Measurements from ENCODE around the gene HLA-G.

Gene HLA-G

DNA sequence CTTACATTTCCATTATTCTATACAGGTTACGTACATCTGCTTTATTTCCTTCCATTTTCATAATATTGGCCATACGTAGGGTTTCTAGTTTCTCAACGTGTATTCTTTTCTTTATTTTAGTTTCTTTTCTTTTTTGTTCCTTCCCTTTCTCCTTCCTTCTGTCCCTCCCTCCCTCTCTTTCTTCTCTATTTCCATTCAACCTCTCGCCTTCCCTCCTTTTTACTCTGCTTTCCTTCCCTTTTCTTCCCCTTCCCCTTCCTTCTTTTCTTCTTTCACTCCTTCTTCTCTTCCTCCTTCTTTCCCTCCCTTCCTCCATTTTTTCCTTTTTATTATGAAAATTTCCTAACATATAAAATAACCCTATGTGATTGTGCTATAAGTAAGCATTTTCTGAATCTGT lies 8.7 kb upstream of the HLA-G start:
- no peak for DNase-seq

DNA sequence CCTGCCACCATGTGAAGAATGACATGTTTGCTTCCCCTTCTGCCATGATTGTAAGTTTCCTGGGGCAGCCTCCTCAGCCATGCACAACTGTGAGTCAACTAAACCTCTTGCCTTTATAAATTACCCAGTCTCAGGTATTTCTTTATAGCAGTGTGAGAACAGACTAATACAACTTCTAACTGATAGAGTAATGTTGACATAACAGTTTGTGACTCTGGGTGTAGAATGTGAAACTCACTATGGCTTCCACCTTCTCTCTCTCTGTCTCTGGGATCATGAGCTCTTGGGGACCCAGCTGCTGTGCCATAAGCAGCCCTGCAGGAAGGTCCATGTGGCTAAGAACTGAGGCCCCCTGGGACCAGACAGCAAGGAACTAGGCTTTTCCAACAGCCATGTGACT lies 3.5 kb upstream of the HLA-G start:
- DNase-seq: no peak

DNA sequence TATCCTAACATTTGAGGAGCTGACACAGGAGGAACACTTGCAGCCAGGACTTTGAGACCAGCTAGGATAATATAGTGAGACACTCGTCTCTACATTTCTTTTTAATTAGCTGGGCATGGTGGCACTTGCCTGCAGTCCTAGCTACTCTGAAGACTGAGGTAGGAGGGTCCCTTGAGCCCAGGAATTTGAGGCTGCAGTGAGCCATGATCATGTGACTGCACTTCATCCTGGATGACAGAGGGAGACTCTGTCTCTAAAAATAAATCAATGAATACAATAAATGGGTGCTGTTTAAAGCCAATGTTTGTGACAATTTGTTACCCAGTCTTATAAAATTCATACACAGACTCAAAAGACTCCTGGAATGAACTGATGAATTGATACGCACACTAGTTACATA lies 1.8 kb upstream of the HLA-G start:
- no peak for DNase-seq

DNA sequence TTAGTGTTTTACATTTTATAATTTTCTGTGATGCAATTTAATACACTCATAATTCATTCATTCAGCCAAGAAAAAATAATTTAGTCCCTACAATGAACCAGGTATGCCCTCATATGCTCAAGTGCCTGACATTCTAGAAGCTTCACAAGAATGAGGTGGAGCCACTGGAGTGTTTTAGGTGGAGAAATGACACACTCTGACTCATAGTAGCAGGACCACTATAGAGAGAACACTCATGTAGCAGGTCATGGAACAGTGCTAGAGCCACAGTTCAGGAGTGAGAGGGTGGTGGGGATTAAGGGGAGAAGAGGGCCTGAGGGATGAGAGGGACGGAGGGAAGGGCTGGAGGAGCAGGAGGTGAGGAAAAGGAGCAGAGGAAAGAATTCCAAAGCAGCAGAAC lies 1.4 kb upstream of the HLA-G start:
- no peak for DNase-seq

DNA sequence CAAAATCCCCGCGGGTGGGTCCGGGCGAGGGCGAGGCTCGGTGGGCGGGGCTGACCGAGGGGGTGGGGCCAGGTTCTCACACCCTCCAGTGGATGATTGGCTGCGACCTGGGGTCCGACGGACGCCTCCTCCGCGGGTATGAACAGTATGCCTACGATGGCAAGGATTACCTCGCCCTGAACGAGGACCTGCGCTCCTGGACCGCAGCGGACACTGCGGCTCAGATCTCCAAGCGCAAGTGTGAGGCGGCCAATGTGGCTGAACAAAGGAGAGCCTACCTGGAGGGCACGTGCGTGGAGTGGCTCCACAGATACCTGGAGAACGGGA lies 809 bp downstream of the HLA-G start:
- DNase-seq: peak; percentile 43 to 47

DNA sequence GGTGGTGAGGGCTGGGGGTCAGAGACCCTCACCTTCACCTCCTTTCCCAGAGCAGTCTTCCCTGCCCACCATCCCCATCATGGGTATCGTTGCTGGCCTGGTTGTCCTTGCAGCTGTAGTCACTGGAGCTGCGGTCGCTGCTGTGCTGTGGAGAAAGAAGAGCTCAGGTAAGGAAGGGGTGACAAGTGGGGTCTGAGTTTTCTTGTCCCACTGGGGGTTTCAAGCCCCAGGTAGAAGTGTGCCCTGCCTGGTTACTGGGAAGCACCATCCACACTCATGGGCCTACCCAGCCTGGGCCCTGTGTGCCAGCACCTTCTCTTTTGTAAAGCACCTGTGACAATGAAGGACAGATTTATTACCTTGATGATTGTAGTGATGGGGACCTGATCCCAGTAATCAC lies 2.1 kb downstream of the HLA-G start:
- no peak for DNase-seq

DNA sequence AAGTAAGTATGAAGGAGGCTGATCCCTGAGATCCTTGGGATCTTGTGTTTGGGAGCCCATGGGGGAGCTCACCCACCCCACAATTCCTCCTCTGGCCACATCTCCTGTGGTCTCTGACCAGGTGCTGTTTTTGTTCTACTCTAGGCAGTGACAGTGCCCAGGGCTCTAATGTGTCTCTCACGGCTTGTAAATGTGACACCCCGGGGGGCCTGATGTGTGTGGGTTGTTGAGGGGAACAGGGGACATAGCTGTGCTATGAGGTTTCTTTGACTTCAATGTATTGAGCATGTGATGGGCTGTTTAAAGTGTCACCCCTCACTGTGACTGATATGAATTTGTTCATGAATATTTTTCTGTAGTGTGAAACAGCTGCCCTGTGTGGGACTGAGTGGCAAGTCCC lies 2.8 kb downstream of the HLA-G start:
- no peak for DNase-seq

DNA sequence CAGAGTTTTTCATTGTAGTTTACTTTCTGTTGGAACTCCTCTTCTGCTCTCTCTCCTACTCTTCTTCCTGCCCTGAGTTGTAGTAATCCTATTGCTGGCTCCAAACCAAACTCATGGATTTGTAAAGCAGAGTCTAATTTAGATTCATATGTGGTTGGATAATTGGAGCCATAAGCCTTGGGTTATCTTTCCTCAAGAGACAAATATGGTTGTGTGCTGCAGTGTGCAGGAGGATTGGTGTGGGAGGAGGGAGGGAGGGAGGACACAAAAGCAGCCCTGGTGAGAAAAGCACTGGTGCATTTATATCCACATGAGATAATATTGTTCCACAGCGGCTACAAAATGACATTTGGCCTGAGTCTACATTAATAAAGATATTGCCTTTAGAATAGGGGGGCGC lies 4.2 kb downstream of the HLA-G start:
- DNase-seq: no peak

DNA sequence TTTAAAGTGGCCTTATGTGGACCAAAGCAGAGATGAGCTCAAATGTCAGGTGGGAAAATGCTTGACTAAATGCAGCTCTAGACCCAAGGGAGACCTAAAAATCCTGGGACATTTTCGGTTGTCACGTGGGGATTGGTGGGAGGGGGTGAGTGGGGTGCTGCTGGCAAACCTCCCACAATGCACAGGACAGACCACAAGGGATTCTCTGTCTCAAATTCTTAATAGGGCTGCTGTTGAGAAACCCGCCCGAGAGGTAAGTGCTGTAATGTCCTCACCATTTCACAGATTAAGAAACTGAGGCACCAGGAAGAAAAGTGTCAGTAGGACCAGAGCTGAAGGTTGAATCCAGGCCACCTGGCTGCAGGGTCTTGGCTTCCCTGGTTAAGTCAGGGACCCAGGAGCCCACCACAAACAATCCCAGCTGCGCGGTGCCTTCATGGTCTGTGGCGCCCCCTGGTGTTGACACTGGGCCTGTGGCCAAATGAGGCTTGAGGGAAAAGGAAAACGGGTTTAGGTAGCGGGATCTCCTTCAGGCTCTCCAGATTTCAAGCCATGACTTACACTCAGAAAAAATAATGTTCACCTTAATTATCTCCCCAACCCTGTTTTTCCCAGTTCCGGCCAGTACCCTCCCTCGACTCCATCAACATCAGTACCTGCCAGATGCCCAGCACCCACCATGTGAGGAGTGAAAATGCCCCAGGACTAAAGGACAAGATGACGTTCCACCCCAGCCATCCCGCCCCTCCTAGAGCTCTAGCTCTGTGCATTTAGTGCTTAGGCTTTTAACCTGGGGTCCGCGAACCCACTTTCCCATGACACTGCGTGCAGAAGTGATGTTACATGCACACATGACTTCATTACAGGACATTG lies 7.2 kb downstream of the HLA-G start:
- peak; percentile 33 to 58 for DNase-seq

DNA sequence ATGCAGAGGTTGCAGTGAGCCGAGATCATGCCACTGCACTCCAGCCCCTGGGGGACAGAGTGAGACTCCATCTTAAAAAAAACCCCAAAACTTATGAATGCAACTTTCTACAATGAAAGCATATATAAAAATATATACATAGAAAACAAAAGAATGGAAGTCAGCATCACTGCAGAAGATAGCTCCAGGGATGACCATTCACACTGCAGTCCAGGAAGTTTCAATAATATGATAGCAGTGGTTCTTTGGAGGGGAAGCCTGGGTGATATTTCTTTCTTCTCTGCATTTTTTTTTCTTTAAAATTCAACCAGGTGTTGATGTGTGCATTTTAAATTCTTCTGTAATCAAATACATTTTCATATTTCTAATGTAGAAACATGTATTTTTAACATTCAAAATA lies 12.3 kb downstream of the HLA-G start:
- DNase-seq: no peak

DNA sequence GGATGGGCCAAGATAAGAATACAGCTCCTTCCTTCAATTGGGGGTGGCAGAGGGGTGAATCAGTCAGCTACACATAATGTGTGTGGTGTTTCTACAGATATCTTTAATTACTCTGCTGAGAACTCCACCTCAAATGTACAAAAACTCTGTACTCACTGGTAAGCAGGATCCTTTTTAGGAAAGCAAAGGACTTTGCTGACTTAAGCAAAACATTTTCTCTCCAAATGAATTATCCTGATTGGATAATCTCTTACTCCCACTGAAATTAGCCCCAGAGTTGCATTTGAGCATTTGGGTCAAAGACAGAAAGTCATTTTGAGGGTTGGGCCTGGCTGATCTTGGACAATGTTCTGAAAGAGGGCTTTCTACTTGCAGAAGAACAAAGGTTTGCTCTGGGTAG lies 13.4 kb downstream of the HLA-G start:
- no peak for DNase-seq

DNA sequence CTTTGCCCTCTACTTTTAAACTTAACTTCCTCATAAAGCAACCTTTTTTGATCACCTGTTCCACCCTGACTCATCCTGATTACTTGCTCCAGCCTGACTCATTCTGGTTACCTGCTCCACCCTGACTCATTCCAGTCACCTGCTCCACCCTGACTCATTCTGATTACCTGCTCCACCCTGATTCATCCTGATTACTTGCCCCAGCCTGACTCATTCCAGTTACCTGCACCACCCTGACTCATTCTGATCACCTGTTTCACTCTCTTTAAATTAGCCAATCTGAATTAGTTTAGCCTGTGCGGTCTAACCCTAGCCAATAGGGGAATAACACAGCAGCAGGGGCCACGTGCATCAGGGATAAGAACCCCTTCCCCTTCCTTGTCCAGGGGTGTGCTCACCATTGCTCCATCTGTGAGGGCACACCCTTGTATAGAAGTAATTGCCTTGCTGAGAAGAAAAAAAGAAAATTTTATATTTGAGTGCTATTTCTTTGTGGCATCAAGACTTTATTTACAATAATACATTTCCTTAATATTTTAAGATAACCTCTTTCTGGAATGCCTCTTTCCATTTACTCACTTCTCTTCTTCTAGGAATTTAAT lies 17.9 kb downstream of the HLA-G start:
- DNase-seq: no peak

DNA sequence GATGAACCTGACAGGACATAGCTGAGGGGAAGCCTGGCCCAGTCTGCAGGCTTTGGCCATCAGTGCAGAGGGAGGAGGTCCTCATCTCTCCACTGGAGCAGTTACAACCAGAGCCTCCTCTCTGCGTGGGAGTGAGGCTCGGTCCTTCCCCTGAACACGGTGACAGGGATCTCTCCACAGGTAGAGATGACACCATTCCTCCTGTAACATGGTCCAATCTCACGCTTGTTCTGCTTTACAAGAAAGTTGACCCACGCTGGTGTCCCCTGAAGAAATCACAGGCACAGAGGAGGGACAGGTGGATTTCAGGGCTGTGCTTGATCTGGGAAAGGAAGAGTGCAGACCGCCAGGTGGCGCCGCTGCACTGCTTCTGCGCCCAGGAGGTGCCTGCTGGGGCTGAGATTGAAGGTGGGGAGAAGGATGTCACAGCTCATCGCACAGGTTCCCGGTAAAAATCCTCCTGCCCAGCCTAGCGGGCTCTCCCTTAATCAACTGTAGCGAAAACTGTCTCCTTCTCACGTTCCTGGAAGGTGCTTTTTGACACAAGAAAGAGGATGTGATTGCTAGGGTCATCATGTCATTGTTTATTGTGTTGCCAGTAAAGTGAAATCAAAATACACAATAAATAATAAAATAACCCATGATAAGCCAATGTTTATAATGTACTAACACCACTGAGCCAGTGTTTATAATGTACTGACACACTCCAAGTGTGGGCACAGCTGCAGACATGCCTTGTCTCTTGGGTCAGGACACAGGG lies 20.4 kb downstream of the HLA-G start:
- DNase-seq: peak; percentile 83 to 86

DNA sequence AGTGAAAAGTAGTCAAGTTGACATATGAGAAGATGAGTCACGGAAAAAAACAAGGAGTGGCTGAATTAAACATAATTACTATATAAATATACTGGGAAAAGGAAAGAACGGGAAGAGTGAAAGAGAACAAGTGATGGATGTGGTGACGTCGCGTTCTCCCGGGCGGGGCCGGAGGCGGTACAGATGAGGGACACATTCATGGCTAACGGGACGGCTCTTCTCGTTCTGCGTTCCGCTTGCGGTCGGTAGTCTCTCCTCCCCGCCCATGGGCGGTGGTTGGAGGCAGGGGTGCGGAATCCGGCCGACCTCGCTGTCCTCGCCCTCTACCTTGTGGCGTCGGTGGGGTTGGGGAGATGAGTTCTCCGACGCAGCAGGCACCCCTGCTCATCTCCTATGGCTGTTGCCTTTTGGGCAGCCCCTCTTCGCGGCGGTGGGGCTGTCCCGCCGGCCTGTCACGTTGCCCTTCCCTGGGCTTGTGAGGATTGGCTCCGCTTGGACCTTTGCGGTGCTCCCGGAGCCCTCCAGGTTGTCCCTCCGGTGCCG lies 22.5 kb downstream of the HLA-G start:
- DNase-seq: peak in 1 of 2 donors; percentile 17

DNA sequence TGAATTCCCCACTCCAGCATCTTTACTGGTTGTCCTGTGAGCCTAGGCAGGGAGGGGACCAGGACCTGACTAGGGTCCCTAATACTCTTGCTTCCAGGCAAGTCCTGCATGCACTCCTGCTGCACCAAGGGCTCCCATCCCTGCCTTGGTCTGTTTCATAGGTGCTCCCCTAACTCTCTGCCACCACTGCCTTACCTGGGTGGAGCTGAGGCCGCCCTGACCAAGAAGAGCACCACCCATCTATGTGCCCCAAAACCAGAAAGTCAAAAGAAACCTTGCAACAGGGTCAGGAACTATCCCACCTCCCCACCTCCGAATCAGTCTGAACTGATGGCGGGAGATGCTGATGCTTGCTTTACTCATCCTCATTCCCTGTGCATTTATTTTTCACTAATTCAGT lies 23.6 kb downstream of the HLA-G start:
- no peak for DNase-seq

DNA sequence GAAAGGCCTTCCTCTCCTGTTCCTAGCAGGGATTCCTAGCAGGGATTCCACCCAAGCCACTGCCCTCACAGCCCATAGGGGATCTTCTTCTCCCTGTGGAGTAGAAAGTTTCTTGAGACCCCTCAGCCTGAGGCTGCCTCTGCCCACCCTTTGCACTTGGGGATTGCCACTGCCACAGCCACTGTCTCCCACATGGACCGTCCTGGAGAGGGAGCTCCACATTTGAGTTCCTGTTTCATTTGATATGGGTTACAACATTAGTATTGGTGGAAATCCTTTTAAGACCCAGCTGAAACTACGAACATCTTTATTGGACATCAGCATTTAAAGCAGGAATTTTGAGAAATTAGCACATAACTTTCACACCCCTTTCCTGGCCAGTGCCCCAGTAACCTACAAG lies 25.6 kb downstream of the HLA-G start:
- DNase-seq: no peak

DNA sequence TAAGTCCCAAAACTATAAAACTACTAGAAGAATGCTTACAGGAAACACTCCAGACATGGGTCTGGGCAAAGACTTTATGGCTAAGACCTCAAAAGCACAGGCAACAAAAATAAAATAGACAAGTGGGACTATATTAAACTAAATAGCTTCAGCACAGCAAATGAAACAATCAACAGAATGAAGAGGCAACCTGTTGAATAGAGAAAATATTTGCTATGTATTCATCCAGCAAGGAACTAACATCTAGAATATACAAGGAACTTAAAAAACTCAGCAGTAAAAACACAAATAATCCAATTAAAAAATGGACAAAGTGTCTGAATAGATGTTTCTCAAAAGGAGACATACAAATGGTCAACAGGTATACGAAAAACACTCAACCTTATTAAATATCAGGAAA lies 30.4 kb downstream of the HLA-G start:
- no peak for DNase-seq

DNA sequence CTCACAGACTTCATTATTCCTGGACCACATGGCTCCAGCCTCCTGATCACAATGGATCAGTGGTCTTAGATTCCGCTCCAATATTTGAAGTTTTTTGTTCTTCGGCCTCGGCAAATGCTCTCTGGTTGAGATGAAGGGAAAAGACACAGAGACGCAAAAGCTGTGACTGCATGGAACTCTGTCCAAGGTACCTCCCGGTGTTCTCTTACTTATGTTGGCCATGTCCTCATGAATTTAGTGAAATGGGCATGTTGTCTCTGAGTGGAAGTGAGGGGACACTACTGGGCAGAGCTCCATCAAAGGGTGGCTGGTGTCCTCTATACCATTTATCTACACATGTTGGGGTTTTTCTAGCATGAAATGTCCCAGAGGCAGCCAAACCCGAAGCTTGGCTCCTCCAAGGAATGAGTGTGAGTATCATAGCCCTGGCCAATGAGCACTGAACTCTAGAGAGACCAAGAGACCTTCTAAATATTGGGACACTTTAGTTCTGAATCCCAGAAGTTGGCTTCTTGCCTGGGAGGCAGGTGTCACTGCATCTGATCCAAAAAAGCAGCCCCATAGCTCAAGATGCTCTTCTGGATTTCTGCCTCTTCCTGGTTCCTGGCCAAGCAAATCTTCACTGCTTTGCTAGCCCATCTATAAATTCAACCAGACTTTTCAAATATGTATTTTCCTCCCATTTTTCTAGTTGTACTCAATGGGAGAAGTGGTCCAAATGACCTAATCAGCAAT lies 34.1 kb downstream of the HLA-G start:
- no peak for DNase-seq

DNA sequence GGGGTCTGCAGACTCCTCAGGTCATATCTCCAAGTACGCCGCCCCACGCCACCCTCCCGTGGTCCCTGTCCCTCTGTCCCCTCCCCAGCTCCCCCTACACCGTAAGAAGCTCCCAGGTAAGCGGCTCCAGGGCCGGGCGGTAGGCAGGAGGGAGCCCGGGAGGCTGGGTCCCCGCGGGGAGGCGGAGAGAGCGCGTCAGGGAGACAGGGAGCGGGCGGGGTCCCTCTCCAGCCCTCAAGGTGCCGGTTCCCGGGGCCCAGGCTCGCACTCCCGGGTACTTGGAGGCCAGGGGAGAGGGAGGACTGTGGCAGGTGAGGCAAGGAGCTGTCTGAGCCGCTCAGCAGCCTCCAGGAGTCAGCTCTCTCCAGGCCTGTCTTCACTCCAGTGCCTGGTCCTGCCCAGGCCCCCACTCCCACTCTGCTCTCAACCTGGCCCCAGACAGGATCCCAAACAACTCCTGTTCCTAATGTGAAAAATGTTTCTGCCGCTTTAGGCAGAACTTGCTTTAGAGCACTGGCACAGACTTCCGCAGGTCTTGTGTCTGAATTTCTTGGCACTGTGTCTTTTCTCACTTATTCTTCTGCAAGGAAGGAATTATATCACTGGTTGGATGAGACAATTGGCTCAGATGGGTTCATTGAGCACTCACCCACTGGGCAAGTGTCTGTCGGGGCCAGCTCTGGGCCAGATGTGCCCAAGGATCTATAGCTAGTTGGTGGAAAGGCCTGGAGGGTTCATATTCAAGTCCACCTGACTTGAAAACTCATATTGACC lies 36.6 kb downstream of the HLA-G start:
- DNase-seq: no peak

DNA sequence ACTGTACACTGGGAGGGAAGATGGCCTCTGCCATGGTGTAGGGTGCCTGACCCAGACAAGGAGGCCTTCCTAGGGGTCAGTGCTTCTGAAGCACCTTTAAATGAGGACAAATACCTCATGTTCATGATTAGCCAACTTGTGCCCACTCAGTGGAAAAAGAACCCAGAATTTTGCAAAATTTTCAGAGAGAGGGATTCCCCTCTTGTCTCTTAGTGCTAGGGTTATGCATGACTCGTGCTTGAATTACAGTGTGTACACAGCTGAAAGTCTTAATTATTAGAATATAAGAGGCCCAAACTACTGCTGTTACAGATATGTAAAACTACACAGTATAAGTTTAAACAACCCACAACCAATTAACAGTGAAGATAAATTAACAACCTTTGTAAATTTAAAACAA lies 38.0 kb downstream of the HLA-G start:
- no peak for DNase-seq

DNA sequence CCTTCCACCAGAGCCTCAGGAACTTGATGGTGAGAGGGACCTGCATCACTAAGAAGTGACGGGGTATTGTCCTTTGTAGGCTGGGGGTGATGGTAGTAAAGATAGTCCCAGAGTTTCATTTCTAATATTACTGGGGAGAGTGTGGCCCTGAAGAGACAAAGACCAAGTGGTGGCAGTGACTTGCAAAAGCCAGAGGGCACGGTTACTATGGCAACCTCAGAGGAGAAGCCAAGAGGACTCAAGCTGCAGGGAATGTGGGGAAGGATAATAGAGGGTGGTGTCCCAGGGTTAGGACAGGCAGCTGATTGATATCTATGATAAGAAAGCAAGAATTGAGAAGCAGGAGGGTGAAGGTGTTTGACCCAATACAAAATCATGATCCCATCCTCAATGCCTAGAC lies 42.5 kb downstream of the HLA-G start:
- DNase-seq: no peak

DNA sequence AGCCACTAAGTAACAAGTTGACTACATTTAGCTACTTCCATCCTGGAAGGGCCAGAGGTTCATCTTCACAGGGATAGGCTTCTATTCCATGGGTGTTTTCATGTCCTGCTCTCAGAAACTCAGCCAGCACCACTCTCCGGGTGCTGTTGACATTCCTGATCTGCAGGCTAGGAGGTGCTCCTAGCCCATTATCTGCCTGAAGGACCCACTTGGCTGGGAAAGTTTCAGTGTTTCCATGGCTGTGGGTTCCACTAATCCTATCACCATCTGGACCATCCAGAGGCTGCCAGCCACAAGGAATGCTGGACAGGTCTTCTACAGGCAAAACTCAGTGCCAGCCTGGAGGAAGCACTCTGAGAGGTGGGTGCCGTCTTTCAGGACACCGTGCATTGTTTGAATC lies 45.2 kb downstream of the HLA-G start:
- no peak for DNase-seq

All from CD4-positive, alpha-beta T cell treated with Interleukin-4 for 1 hour (primary cell).